ENCODE data around the gene CORO2B.
"Not testable (repeated sequence)": the region's sequence is repeated elsewhere in the genome, so short reads cannot be mapped to it uniquely, and the experiment has no call there.

Gene CORO2B

GRCh38 chr15:68593341-68593740 is 14.5 kb downstream of the CORO2B start:
- no peak for DNase-seq

GRCh38 chr15:68593828-68594532 is 15.2 kb downstream of the CORO2B start:
- no peak for DNase-seq

- no peak for DNase-seq
Observed at GRCh38 chr15:68594533-68595259, 15.9 kb downstream of the CORO2B start.

- DNase-seq, result no peak
Observed at GRCh38 chr15:68595260-68595564, 16.4 kb downstream of the CORO2B start.

GRCh38 chr15:68595761-68596160 is 17.0 kb downstream of the CORO2B start:
- DNase-seq, result no peak

GRCh38 chr15:68596691-68597090 is 17.9 kb downstream of the CORO2B start:
- no peak for DNase-seq

- no peak for DNase-seq
Observed at GRCh38 chr15:68597581-68597980, 18.8 kb downstream of the CORO2B start.

GRCh38 chr15:68598171-68599152 is 19.7 kb downstream of the CORO2B start:
- DNase-seq, result no peak

GRCh38 chr15:68599153-68599545 is 20.4 kb downstream of the CORO2B start:
- DNase-seq, result no peak

- peak; percentile 56 for DNase-seq
Observed at GRCh38 chr15:68599560-68600071, 20.8 kb downstream of the CORO2B start.

- no peak for DNase-seq
Observed at GRCh38 chr15:68601206-68602197, 22.7 kb downstream of the CORO2B start.

GRCh38 chr15:68602459-68603215 is 23.8 kb downstream of the CORO2B start:
- no peak for DNase-seq

- no peak for DNase-seq
Observed at GRCh38 chr15:68603216-68603595, 24.4 kb downstream of the CORO2B start.

- no peak for DNase-seq
Observed at GRCh38 chr15:68603951-68604350, 25.2 kb downstream of the CORO2B start.

- DNase-seq, result not testable (repeated sequence)
Observed at GRCh38 chr15:68604840-68605478, 26.2 kb downstream of the CORO2B start.

GRCh38 chr15:68606375-68606774 is 27.6 kb downstream of the CORO2B start:
- no peak for DNase-seq

- DNase-seq, result peak; percentile 84
Observed at GRCh38 chr15:68608206-68608843, 29.5 kb downstream of the CORO2B start.

- DNase-seq, result no peak
Observed at GRCh38 chr15:68608844-68609232, 30.0 kb downstream of the CORO2B start.

- no peak for DNase-seq
Observed at GRCh38 chr15:68609629-68610028, 30.8 kb downstream of the CORO2B start.

- no peak for DNase-seq
Observed at GRCh38 chr15:68610825-68611224, 32.0 kb downstream of the CORO2B start.
